Uterus (tissue), 2 donors: ENCODE data around the gene LZIC.

ENCODE experiments used
- POLR2A ChIP-seq, 2 donors: fragments of 450-650 bp; IDR thresholded peaks; one replicate each; pipeline ENCODE4 v1.6.1; 2016; ENCODE audit warnings: antibody characterized with exemption in 2 of 2, mild to moderate bottlenecking in 1 of 2, moderate library complexity in 1 of 2
- TF ChIP-seq, protein P1 (sequence below), 4 experiments: fragments of 200-600 bp in 2 of 4; fragments of 450-650 bp in 2 of 4; sonication (generic) in 2 of 4; IDR thresholded peaks; one replicate each; pipeline ENCODE4 v1.5.1; 2016 to 2019; ENCODE audit warnings: antibody characterized with exemption in 4 of 4, mild to moderate bottlenecking in 2 of 4, moderate library complexity in 1 of 4

DNA sequence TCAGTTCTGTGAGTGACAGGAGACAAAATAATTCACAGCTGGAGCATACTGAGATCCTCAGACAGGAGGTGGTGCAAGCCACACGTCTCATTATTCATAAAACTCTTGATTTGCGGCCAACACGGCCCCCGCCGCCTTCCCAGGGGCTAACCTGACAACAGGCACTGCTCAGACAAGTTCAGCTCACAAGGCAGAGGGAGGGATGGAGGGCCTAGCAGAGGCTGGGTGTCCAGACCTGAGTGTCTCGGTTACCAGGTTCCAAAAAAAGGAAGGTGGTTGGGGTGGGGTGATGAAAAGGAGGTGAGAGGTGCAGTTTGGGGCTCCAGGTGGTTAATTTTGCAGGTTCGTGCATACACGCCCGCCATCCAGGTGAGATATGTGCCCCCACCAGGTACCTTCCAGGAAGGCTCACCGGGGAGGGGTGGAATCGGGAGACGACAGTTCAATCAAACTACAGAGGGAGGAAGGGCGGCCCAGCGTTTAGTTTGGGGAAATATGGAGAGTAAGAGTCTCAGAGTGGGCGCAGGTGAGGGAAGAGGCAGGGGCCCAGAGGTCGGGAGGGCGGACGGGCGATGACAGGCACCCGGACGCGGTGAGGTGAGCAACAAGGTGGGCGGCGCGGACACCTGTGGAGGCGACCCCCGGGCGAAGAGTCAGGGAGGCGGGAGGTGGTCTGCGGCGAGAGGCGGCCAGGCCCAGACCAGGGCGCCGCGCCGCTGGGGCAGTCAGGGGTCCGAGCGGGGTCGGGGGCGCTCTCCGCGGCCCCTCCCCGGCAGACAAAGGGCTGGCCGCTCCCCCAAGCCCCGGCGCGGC lies 33.8 kb downstream of the LZIC start:
- TF ChIP-seq, protein P1, sequence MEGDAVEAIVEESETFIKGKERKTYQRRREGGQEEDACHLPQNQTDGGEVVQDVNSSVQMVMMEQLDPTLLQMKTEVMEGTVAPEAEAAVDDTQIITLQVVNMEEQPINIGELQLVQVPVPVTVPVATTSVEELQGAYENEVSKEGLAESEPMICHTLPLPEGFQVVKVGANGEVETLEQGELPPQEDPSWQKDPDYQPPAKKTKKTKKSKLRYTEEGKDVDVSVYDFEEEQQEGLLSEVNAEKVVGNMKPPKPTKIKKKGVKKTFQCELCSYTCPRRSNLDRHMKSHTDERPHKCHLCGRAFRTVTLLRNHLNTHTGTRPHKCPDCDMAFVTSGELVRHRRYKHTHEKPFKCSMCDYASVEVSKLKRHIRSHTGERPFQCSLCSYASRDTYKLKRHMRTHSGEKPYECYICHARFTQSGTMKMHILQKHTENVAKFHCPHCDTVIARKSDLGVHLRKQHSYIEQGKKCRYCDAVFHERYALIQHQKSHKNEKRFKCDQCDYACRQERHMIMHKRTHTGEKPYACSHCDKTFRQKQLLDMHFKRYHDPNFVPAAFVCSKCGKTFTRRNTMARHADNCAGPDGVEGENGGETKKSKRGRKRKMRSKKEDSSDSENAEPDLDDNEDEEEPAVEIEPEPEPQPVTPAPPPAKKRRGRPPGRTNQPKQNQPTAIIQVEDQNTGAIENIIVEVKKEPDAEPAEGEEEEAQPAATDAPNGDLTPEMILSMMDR (IDR thresholded peaks at IDR 0.05) = no peak
- TF ChIP-seq POLR2A (IDR thresholded peaks at IDR 0.05) = no peak
